Transverse colon (tissue), 3 donors: ENCODE data around the gene LMX1A.

ENCODE experiments used
- POLR2A ChIP-seq: fragments of 450-650 bp; IDR thresholded peaks from one replicate; pipeline ENCODE4 v1.6.1; 2016; ENCODE audit warnings: antibody characterized with exemption, mild to moderate bottlenecking, moderate library complexity
- TF ChIP-seq, protein P1 (sequence below), 5 experiments: fragments of 200-600 bp in 3 of 5; fragments of 450-650 bp in 2 of 5; sonication (generic) in 3 of 5; IDR thresholded peaks; 1 replicate in 2 of 5; 2 replicates in 3 of 5; pipeline ENCODE4 v1.5.1; 2016 to 2017; ENCODE audit warnings: antibody characterized with exemption in 5 of 5, inconsistent platforms in 3 of 5, mild to moderate bottlenecking in 2 of 5, moderate library complexity in 1 of 5

DNA sequence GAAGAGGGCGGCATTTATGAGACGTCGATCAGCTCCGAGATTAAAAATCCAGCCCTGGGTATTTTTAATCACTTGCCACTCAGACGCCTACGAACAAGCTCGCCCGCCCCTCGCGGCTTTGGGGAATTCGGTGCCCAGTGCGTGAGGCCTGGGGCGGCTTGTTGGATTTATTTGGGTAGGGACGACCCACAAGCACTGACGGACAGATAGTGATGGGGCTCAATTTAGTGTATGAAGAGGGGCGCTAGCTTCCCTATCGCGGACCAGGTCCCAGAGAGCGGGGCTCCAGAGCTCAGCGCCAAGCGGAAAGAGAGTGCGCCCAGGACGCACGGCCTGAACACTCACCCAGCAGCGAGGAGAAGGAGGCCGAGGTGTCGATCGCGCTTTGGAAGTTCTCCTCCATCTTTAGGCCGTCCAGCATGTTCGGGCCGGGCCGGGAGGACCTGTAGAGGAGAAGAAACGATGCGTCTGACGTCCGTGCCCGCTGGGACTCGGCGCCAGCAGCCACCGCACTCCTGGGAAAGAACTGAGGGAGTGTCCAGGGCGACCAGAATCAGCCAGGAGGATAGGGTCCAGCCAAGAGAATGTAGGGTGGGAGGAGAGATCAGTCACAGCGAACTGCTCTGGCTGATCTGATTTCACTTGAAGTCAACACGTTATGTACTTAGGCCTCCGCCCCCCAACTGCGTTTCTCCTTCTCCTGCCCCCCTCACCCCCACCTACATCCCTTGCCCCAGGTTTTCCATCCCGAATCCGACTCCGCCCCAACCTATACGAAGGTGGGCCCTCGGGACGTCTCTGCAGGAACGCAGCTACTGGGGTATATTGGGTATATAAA, 1.2 kb downstream of the LMX1A start:
- TF ChIP-seq, protein P1, sequence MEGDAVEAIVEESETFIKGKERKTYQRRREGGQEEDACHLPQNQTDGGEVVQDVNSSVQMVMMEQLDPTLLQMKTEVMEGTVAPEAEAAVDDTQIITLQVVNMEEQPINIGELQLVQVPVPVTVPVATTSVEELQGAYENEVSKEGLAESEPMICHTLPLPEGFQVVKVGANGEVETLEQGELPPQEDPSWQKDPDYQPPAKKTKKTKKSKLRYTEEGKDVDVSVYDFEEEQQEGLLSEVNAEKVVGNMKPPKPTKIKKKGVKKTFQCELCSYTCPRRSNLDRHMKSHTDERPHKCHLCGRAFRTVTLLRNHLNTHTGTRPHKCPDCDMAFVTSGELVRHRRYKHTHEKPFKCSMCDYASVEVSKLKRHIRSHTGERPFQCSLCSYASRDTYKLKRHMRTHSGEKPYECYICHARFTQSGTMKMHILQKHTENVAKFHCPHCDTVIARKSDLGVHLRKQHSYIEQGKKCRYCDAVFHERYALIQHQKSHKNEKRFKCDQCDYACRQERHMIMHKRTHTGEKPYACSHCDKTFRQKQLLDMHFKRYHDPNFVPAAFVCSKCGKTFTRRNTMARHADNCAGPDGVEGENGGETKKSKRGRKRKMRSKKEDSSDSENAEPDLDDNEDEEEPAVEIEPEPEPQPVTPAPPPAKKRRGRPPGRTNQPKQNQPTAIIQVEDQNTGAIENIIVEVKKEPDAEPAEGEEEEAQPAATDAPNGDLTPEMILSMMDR (IDR thresholded peaks at IDR 0.05): no peak
- no peak for TF ChIP-seq POLR2A
